Upper lobe of left lung (tissue), 6 donors: Measurements from ENCODE around the gene SLC29A3. TPM values are rescaled to one million over a fixed set of nuclear protein-coding genes. Genes with fewer than 3 reads are reported as not detected.

Experiments used
- ATAC-seq, 2 donors: fragments of 200-7000 bp; cut with Tn5 transposase; one replicate each; pipeline ENCODE4 v1.9.1; 2022; ENCODE audit warnings: mild to moderate bottlenecking in 2 of 2, moderate library complexity in 2 of 2; ENCODE audit not compliant: low FRiP score in 2 of 2
- DNase-seq, 2 donors: peaks; one replicate each; pipeline ENCODE4 v3.0.0-alpha.2; 2019 to 2020
- H3K27ac ChIP-seq, 4 donors: fragments of 200-600 bp; sonication (generic); one replicate each; pipeline ENCODE4 v1.5.1; 2016 to 2019
- H3K27me3 ChIP-seq, 4 donors: fragments of 200-600 bp; sonication (generic); one replicate each; pipeline ENCODE4 v1.5.1; 2017 to 2019
- H3K36me3 ChIP-seq, 4 donors: fragments of 200-600 bp; sonication (generic); one replicate each; pipeline ENCODE4 v1.5.1; 2016 to 2019
- H3K4me1 ChIP-seq, 4 donors: fragments of 200-600 bp; sonication (generic); one replicate each; pipeline ENCODE4 v1.5.1; 2018 to 2019
- H3K4me3 ChIP-seq, 4 donors: fragments of 200-600 bp; sonication (generic); one replicate each; pipeline ENCODE4 v1.5.1; 2017 to 2019; ENCODE audit warnings: mild to moderate bottlenecking in 2 of 4, moderate library complexity in 1 of 4
- H3K9me3 ChIP-seq, 4 donors: fragments of 200-600 bp; sonication (generic); one replicate each; pipeline ENCODE4 v1.5.1; 2018 to 2019
- CTCF ChIP-seq, 6 experiments: fragments of 450-650 bp in 4 of 6; fragments of 200-600 bp in 2 of 6; sonication (generic) in 2 of 6; IDR thresholded peaks; one replicate each; pipeline ENCODE4 v1.5.1; 2016 to 2019; ENCODE audit warnings: antibody characterized with exemption in 6 of 6
- EP300 ChIP-seq, 4 donors: sonication (generic); formaldehyde crosslinking; IDR thresholded peaks; one replicate each; pipeline ENCODE4 v1.5.1; 2017; ENCODE audit warnings: antibody characterized with exemption in 4 of 4, control low read depth in 2 of 4
- POLR2A ChIP-seq, 4 donors: fragments of 450-650 bp; IDR thresholded peaks; one replicate each; pipeline ENCODE4 v1.5.1; 2016 to 2017; ENCODE audit warnings: antibody characterized with exemption in 4 of 4, mild to moderate bottlenecking in 2 of 4
- POLR2AphosphoS5 ChIP-seq, 2 donors: sonication (generic); formaldehyde crosslinking; IDR thresholded peaks; one replicate each; pipeline ENCODE4 v1.5.1; 2017; ENCODE audit warnings: antibody characterized with exemption in 2 of 2
- WGBS, 2 donors: methylation state at CpG; one replicate each; pipeline ENCODE4 v1.1.5; 2017 to 2018; 5-methylcytosine and 5-hydroxymethylcytosine counted together
- total RNA-seq, 6 donors: library from RNA; depleted of rRNA in 4 of 6; stranded (reverse); fragments of >200 nt in 4 of 6; gene quantifications; one replicate each; pipeline versions ENCODE4 v1.1.0 to v1.2.1, GENCODE V29; 2016 to 2021
- donor health status: DM: no; HTN: no; CAD: no; lungs with moderate emphysema.
- donor health status: DM: no; HTN: yes; CAD: no; lungs with severe emphysema.

The SLC29A3 gene
- total RNA-seq, 6 donors from 2014 or later: 6.7 to 17.0 (median 9.2) TPM

- H3K36me3 ChIP-seq: peaks cover 0 to 18% (median 0%) of the 10 kb centered on the region in 4 donors
Observed at GRCh38 chr10:71343392-71343773, 24.3 kb downstream of the SLC29A3 start.

GRCh38 chr10:71344154-71344925 is 25.3 kb downstream of the SLC29A3 start:
- H3K4me3 ChIP-seq: no peak overlapping the region
- no peak for DNase-seq
- 88 to 89% methylated on average over 8 to 9 of the region's 9 CpGs for WGBS, 2 donors
- no peaks in the 10 kb centered on the region for H3K9me3 ChIP-seq
- no peak for ATAC-seq
- H3K4me1 ChIP-seq: peaks cover 5 to 11% (median 8%) of the 10 kb centered on the region in 4 donors
- peaks cover 0 to 9% (median 0%) of the 10 kb centered on the region in 4 donors for H3K36me3 ChIP-seq
- no peak for TF ChIP-seq CTCF (IDR thresholded peaks at IDR 0.05)
- TF ChIP-seq POLR2A (IDR thresholded peaks at IDR 0.05): no peak
- TF ChIP-seq EP300 (IDR thresholded peaks at IDR 0.05): no peak
- no peak for TF ChIP-seq POLR2AphosphoS5 (IDR thresholded peaks at IDR 0.05)
- no peaks in the 10 kb centered on the region for H3K27me3 ChIP-seq
- peak overlapping the region in 3 of 4 donors; percentile 13 to 67 (median 29) for H3K27ac ChIP-seq

More at GRCh38 chr10:71343392-71343773, 24.3 kb downstream of the SLC29A3 start:
- Histone ChIP-seq H3K27me3 (no peaks in the 10 kb centered on the region), H3K9me3 (no peaks in the 10 kb centered on the region), H3K4me3 (no peak overlapping the region), H3K4me1 (peaks cover 5 to 11% (median 8%) of the 10 kb centered on the region in 4 donors), H3K27ac (peak overlapping the region; percentile 13 to 67 (median 26))
- TF ChIP-seq EP300 (IDR thresholded peaks at IDR 0.05): no peak
- TF ChIP-seq POLR2AphosphoS5 (IDR thresholded peaks at IDR 0.05): peak in 1 of 2 donors; percentile 25
- DNase-seq: peak in 1 of 2 donors; percentile 24
- 68 to 75% methylated on average over 5 of the region's 5 CpGs for WGBS, 2 donors
- peak; percentile 7 to 59 for ATAC-seq

GRCh38 chr10:71344993-71345480 is 26.0 kb downstream of the SLC29A3 start:
- Histone ChIP-seq H3K4me3 (no peak overlapping the region), H3K36me3 (peaks cover 0 to 2% (median 0%) of the 10 kb centered on the region in 4 donors), H3K9me3 (no peaks in the 10 kb centered on the region), H3K27ac (peak overlapping the region in 1 of 4 donors; percentile 67), H3K4me1 (peaks cover 5 to 11% (median 8%) of the 10 kb centered on the region in 4 donors), H3K27me3 (no peaks in the 10 kb centered on the region)
- 58 to 65% methylated on average over 3 of the region's 3 CpGs for WGBS, 2 donors
- DNase-seq: peak in 1 of 2 donors; percentile 27
- TF ChIP-seq POLR2A (IDR thresholded peaks at IDR 0.05): no peak
- TF ChIP-seq EP300 (IDR thresholded peaks at IDR 0.05): peak in 1 of 4 donors; percentile 10
- TF ChIP-seq CTCF (IDR thresholded peaks at IDR 0.05): no peak
- no peak for TF ChIP-seq POLR2AphosphoS5 (IDR thresholded peaks at IDR 0.05)
- ATAC-seq: peak in 1 of 2 donors; percentile 12

- DNase-seq (peak in 1 of 2 donors; percentile 22), ATAC-seq (no peak)
- peaks cover 5 to 11% (median 8%) of the 10 kb centered on the region in 4 donors for H3K4me1 ChIP-seq
Observed at GRCh38 chr10:71345694-71346093, 26.6 kb downstream of the SLC29A3 start.

More at GRCh38 chr10:71345694-71346093, 26.6 kb downstream of the SLC29A3 start:
- Histone ChIP-seq H3K9me3 (no peaks in the 10 kb centered on the region), H3K27ac (peak overlapping the region in 1 of 4 donors; percentile 21), H3K4me3 (no peak overlapping the region), H3K36me3 (no peaks in the 10 kb centered on the region), H3K27me3 (no peaks in the 10 kb centered on the region)
- TF ChIP-seq CTCF (IDR thresholded peaks at IDR 0.05) (no peak), POLR2A (IDR thresholded peaks at IDR 0.05) (no peak), POLR2AphosphoS5 (IDR thresholded peaks at IDR 0.05) (no peak), EP300 (IDR thresholded peaks at IDR 0.05) (no peak)
- 68 to 79% methylated on average over 9 to 10 of the region's 10 CpGs for WGBS, 2 donors
